Liver (tissue), 9 donors: ENCODE measurements around the gene SMIM10. TPM values are rescaled to one million over a fixed set of nuclear protein-coding genes. Genes with fewer than 3 reads are reported as not detected.

Experiments
- DNase-seq: peaks from one replicate; pipeline ENCODE4 v3.0.0-alpha.2; 2017; ENCODE audit warnings: low spot score
- H3K27ac ChIP-seq, 2 donors: one replicate each; pipeline ENCODE4 v1.7.0; 2013; ENCODE audit warnings: inconsistent platforms in 2 of 2, low read length in 2 of 2, control low read depth in 1 of 2, low read depth in 1 of 2, mild to moderate bottlenecking in 1 of 2
- H3K27me3 ChIP-seq, 4 donors: one replicate each; pipeline versions ENCODE4 v1.6.1 to v1.7.0; 2013; ENCODE audit warnings: low read length in 3 of 4, inconsistent platforms in 1 of 4, mild to moderate bottlenecking in 1 of 4, moderate library complexity in 1 of 4; ENCODE audit not compliant: control insufficient read depth in 4 of 4, insufficient read depth in 4 of 4
- H3K36me3 ChIP-seq, 4 donors: one replicate each; pipeline versions ENCODE4 v1.6.1 to v1.7.0; 2013; ENCODE audit warnings: low read length in 3 of 4, mild to moderate bottlenecking in 3 of 4, low read depth in 1 of 4, moderate library complexity in 1 of 4; ENCODE audit not compliant: control insufficient read depth in 4 of 4, insufficient read depth in 3 of 4
- H3K4me1 ChIP-seq, 4 donors: one replicate each; pipeline versions ENCODE4 v1.6.1 to v1.7.0; 2013; ENCODE audit warnings: low read length in 3 of 4, mild to moderate bottlenecking in 3 of 4, moderate library complexity in 1 of 4; ENCODE audit not compliant: control insufficient read depth in 4 of 4, insufficient read depth in 4 of 4
- H3K4me3 ChIP-seq, 3 donors: one replicate each; pipeline versions ENCODE4 v1.6.1 to v1.7.0; 2013; ENCODE audit warnings: low read length in 3 of 3, control low read depth in 1 of 3, low read depth in 1 of 3, mild to moderate bottlenecking in 1 of 3
- H3K9ac ChIP-seq, 2 donors: one replicate each; pipeline ENCODE4 v1.7.0; 2013; ENCODE audit warnings: low read length in 2 of 2, mild to moderate bottlenecking in 2 of 2, moderate library complexity in 2 of 2, control low read depth in 1 of 2, low read depth in 1 of 2
- H3K9me3 ChIP-seq, 4 donors: one replicate each; pipeline versions ENCODE4 v1.6.1 to v1.7.0; 2013; ENCODE audit warnings: low read length in 3 of 4; ENCODE audit not compliant: control insufficient read depth in 4 of 4
- CTCF ChIP-seq: fragments of 150-350 bp; IDR thresholded peaks from 2 replicates; pipeline ENCODE4 v1.5.1; 2017; ENCODE audit warnings: improper control_type of control experiment, low read depth, low read length; ENCODE audit not compliant: missing input control
- EGR1 ChIP-seq, 2 donors: IDR thresholded peaks; 2 replicates each; pipeline ENCODE4 v1.6.1; 2016 to 2018; ENCODE audit warnings: antibody characterized with exemption in 2 of 2, low read depth in 2 of 2
- FOXA2 ChIP-seq: IDR thresholded peaks from 2 replicates; pipeline ENCODE4 v1.6.1; 2016; ENCODE audit warnings: antibody characterized with exemption
- GABPA ChIP-seq, 2 donors: IDR thresholded peaks in 1 of 2; conservative IDR thresholded peaks in 1 of 2; 2 replicates each; pipeline ENCODE4 v1.6.1; 2016; ENCODE audit warnings: antibody characterized with exemption in 2 of 2, mild to moderate bottlenecking in 1 of 2, moderate library complexity in 1 of 2
- HNF4A ChIP-seq, 2 donors: conservative IDR thresholded peaks; 2 replicates each; pipeline ENCODE4 v1.6.1; 2016; ENCODE audit warnings: antibody characterized with exemption in 2 of 2, mild to moderate bottlenecking in 2 of 2
- NR2F2 ChIP-seq: IDR thresholded peaks from 2 replicates; pipeline ENCODE4 v1.6.1; 2016; ENCODE audit warnings: antibody characterized with exemption
- RAD21 ChIP-seq, 2 donors: IDR thresholded peaks; 2 replicates each; pipeline ENCODE4 v1.6.1; 2016; ENCODE audit warnings: antibody characterized with exemption in 2 of 2, mild to moderate bottlenecking in 2 of 2
- TAF1 ChIP-seq: conservative IDR thresholded peaks from 2 replicates; pipeline ENCODE4 v1.6.1; 2016; ENCODE audit warnings: antibody characterized with exemption, mild to moderate bottlenecking
- YY1 ChIP-seq: IDR thresholded peaks from 2 replicates; pipeline ENCODE4 v1.6.1; 2016; ENCODE audit warnings: antibody characterized with exemption, mild to moderate bottlenecking
- WGBS: extraction: QIAGEN DNeasy Blood & Tissue Kit; methylation state at CpG from one replicate; pipeline ENCODE4 v1.1.7; 2013; 5-methylcytosine and 5-hydroxymethylcytosine counted together
- polyA plus RNA-seq, 2 donors: library from polyadenylated mRNA; stranded (reverse) in 1 of 2; unstranded in 1 of 2; fragments of 200-250 nt in 1 of 2; fragments of >200 nt in 1 of 2; fragmentation: Nextera tagmentation in 1 of 2; extraction: Ambion mirVana in 1 of 2; gene quantifications; one replicate each; pipeline versions ENCODE4 v1.2.1 to v1.2.3, GENCODE V29; 2013 to 2015
- total RNA-seq, 2 donors: library from RNA; depleted of rRNA; stranded (reverse); fragments of >200 nt; gene quantifications; one replicate each; pipeline ENCODE4 v1.2.3, GENCODE V29; 2014
- TF ChIP-seq, protein P1 (sequence below): IDR thresholded peaks from 2 replicates; pipeline ENCODE4 v1.6.1; 2016; ENCODE audit warnings: antibody characterized with exemption
- TF ChIP-seq, protein P2 (sequence below): IDR thresholded peaks from 2 replicates; pipeline ENCODE4 v1.6.1; 2016; ENCODE audit warnings: antibody characterized with exemption
- donor health status: healthy.
- donor health status: healthy.
- donor health status: healthy.
- donor health status: healthy.
- donor health status: healthy.

SMIM10 gene
- total and polyA plus RNA-seq, 4 donors = 0.33 to 6.5 (median 0.68) TPM

GRCh38 chrX:134998246-134998645 lies 7.5 kb downstream of the SMIM10 start:
- no peak overlapping the region for H3K9ac ChIP-seq
- H3K4me3 ChIP-seq = no peak overlapping the region
- TF ChIP-seq EGR1 (IDR thresholded peaks at IDR 0.05; ENCODE audit: low read depth in 2 of 2) (no peak), FOXA2 (no peak), TAF1 (no peak), YY1 (no peak), GABPA (IDR thresholded peaks at IDR 0.05 in 1 of 2, conservative IDR thresholded peaks at IDR 0.05 in 1 of 2) (no peak), NR2F2 (no peak), CTCF (no peak)
- TF ChIP-seq, protein P1, sequence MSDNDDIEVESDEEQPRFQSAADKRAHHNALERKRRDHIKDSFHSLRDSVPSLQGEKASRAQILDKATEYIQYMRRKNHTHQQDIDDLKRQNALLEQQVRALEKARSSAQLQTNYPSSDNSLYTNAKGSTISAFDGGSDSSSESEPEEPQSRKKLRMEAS = no peak
- no peaks in the 10 kb centered on the region for H3K36me3 ChIP-seq
- WGBS = 90% methylated on average over 4 of the region's 4 CpGs
- H3K4me1 ChIP-seq = no peaks in the 10 kb centered on the region
- no peaks in the 10 kb centered on the region for H3K9me3 ChIP-seq
- no peaks in the 10 kb centered on the region for H3K27me3 ChIP-seq
- H3K27ac ChIP-seq = no peak overlapping the region
- DNase-seq = no peak

- H3K9me3 ChIP-seq = no peaks in the 10 kb centered on the region
- H3K4me3 ChIP-seq = no peak overlapping the region
- TF ChIP-seq TAF1 (no peak), HNF4A (conservative IDR thresholded peaks at IDR 0.05) (peak; percentile 6 to 55), RAD21 (IDR thresholded peaks at IDR 0.05) (peak; percentile 84 to 88), CTCF (peak; percentile 55)
- TF ChIP-seq, protein P2, sequence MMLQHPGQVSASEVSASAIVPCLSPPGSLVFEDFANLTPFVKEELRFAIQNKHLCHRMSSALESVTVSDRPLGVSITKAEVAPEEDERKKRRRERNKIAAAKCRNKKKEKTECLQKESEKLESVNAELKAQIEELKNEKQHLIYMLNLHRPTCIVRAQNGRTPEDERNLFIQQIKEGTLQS = no peak
- TF ChIP-seq, protein P1 = no peak
- 21% methylated on average over 4 of the region's 4 CpGs for WGBS
- no peak overlapping the region for H3K9ac ChIP-seq
- H3K27me3 ChIP-seq = no peaks in the 10 kb centered on the region
- peaks cover 0 to 6% (median 2%) of the 10 kb centered on the region in 4 donors for H3K4me1 ChIP-seq
- no peaks in the 10 kb centered on the region for H3K36me3 ChIP-seq
- H3K27ac ChIP-seq = no peak overlapping the region
- DNase-seq = no peak
These were observed 8.7 kb downstream of the SMIM10 start for GRCh38 chrX:134999469-134999868.

GRCh38 chrX:135000516-135000915 lies 9.7 kb downstream of the SMIM10 start:
- DNase-seq = no peak
- H3K27ac ChIP-seq = no peak overlapping the region
- TF ChIP-seq NR2F2 (no peak), EGR1 (IDR thresholded peaks at IDR 0.05; ENCODE audit: low read depth in 2 of 2) (no peak)
- 82% methylated on average over 1 of the region's 1 CpG for WGBS
- H3K4me3 ChIP-seq = no peak overlapping the region
- no peaks in the 10 kb centered on the region for H3K9me3 ChIP-seq
- H3K9ac ChIP-seq = no peak overlapping the region
- H3K27me3 ChIP-seq = no peaks in the 10 kb centered on the region
- peaks cover 0 to 6% (median 2%) of the 10 kb centered on the region in 4 donors for H3K4me1 ChIP-seq
- H3K36me3 ChIP-seq = no peaks in the 10 kb centered on the region
